Ramos (cell line): ENCODE measurements around the gene SDK1.
"Not testable (repeated sequence)": the region's sequence is repeated elsewhere in the genome, so short reads cannot be mapped to it uniquely, and the experiment has no call there.

Source experiments
- in situ Hi-C: fragments of 300-500 bp; cut with MboI; formaldehyde crosslinking; loops from one replicate; pipeline ENCODE4 v1.14.3; 2022; ENCODE audit warnings: low sequenced_read_pairs; ENCODE audit not compliant: unreplicated experiment

The SDK1 gene

DNA sequence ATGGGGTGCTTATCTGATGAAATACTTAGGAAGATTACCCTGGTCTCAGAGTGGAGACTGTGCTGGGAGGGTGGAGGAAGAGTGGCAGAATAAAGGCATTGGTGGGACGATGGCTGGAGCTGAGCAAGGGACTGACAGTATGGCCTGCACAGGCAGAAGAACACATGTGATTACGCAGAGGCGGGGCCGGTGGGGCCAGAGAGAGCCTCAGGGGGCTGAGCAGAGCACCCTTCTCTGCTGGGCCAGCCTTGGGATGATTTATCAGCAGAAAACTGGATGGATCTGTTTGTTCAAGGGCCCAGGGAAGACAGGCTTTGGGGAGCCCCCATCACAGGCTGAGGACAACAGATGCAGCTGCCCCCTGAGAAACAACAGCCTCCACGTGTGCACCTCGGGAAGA is 272.1 kb downstream of the SDK1 start:
- in situ Hi-C loops: no loop called here

DNA sequence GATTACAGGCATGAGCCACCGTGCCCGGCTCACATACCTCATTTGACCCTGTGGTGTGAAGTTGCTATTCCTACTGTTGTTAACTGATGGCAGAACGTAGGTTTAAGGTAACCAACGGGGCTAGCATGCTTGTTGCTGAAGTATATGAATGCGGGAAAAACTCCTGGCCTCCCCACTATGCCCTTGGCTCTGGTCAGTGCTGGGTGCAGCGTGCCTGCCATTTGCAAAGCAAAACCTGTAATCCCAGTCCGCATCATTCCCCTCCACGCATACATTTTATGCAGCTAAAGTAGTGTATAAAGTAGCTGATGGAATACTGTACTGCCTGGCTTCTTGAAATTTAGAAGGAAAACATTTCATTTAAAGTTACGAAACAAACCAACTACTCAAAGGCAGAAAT is 273.3 kb downstream of the SDK1 start:
- in situ Hi-C loops: no loop called here

DNA sequence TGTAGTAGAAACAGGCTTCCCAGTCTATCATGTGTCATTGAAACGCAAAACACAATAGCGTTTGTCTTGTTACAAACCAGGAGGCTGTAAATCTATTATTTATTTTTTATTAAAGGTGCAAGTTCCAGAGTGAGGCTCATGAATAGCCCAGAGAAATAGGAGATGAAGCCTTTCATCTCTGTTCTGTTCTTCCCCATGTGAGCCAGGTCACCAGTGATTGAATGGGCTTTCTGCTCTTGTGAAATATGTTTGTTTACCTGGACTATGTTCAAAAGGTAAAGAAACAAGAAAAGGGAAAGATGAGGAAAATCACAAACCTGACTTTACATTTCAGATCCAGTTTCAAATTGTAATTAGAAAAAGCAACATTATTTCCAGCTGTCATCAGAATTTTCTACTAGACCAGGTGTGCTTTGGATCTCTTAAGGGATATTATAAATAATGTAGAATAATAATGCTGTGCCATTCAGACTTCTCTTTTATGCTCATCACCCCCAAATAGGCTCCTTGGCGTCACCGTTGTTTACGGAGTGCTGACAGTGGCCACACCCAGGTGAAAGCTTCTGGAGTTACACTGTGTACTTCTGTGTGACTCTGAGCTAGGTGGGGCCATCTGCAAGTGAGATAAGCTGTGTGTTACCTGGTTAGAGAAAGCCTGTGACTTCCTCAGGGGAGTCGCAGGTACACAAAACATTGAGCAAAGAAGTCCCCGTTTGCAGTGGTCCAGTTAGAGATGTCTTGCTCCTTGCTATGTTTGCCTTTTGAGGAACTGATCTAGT is 274.9 kb downstream of the SDK1 start:
- in situ Hi-C loops: no loop called here

DNA sequence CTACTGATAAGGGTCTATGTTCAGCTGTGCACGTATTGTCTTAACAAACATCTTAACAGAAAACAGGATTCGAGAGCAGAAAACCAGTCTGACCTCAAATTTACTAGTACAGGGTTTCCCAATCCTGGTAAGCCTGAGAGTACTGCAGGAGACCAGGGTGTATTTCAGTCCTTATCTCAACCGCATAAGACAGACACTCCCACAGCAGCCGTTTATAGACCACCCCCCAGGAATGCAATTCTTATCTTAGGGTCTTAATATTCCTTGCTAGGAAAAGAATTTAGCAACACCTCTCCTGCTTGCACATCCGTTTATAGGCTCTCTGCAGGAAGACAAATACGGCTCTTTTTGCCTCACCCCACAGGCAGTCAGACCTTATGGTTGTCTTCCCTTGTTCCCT is 277.3 kb downstream of the SDK1 start:
- in situ Hi-C loops: no loop called here

DNA sequence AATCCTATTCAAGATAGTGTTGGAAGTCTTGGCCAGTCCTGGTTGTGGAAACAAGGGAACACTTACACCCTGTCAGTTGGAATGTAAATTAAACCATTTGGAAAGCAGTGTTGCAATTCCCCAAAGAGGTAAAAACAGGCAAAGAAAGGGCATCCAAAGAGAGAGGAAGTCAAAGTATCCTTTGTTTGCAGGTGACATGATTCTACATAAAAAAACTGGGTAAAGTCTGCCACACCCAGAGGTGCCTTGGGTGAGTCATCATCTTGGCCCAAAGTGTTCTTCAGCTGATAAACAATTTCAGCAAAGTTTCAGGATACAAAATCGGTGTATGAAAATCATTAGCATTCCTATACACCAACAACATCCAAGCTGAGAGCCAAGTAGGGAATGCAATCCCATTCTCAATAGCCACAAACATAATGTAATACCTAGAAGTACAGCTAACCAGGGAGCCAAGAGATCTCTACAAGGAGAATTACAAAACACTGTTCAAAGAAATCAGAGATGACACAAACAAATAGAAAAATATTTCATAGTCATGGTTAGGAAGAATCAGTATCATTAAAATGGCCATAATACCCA is 278.7 kb downstream of the SDK1 start:
- in situ Hi-C loops: no loop called here

DNA sequence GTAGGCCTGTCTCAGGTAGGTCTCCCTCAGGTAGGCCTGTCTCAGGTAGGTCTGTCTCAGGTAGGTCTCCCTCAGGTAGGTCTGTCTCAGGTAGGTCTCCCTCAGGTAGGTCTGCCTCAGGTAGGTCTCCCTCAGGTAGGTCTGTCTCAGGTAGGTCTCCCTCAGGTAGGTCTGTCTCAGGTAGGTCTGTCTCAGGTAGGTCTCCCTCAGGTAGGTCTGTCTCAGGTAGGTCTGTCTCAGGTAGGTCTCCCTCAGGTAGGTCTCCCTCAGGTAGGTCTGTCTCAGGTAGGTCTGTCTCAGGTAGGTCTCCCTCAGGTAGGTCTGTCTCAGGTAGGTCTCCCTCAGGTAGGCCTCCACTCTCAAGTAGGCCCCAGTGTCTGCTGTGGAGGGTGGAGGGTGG is 281.1 kb downstream of the SDK1 start:
- in situ Hi-C loops: not testable (repeated sequence)

DNA sequence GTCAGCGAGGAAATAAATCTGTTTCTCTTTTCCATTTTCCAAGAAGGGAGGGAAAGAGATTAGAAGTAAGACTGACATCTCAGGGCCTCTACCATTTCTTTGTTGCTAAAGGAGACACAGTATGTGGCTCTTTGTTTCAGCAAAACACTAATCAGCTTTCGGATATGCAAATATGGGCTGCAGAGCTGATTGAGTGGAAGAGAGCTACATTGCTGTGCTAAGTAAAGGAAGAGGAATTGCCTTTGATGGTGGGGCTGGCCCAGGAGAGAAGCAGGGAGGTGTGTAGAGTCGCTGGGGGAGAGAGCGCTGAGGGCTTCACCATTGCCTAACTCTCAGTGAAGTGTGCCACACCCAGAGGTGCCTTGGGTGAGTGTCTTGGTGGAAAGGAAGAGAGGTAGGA is 284.8 kb downstream of the SDK1 start:
- in situ Hi-C loops: no loop called here

DNA sequence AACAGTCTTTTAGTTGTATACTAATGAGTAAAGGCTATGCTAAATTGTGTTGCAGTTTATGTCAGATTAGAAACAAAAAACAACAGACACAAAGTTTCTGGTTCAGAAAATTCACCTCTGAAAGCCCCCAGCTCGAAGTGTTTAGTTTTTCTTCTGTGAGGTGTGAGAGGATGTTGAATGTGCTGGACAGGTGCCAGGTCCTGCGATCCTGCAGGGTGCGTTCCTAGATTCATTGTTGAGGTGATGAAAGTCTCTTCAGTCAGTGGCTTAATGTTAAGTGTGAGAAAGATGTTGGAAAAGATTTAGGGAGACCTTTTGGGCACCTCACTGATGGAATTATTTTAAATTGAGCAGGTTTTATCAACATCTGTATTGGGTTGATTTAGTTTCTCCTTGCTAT is 287.3 kb downstream of the SDK1 start:
- in situ Hi-C loops: no loop called here

DNA sequence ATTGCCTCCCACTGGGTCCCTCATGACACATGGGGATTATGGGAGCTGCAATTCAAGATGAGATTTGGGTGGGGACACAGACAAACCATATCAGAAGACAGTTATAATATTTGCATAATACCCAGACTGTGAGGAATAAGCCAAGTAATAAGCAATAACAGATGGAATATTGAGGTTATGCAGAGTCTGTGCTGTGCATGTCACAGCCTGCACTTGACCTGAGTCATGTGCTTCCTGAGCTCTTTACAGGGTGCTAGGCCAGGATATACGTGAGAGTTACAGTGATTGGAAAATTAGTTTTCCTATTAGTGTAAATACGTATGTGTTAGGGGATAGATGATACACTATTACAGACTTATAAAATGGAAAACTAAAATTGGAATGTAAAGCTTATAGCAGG is 288.7 kb downstream of the SDK1 start:
- in situ Hi-C loops: no loop called here

DNA sequence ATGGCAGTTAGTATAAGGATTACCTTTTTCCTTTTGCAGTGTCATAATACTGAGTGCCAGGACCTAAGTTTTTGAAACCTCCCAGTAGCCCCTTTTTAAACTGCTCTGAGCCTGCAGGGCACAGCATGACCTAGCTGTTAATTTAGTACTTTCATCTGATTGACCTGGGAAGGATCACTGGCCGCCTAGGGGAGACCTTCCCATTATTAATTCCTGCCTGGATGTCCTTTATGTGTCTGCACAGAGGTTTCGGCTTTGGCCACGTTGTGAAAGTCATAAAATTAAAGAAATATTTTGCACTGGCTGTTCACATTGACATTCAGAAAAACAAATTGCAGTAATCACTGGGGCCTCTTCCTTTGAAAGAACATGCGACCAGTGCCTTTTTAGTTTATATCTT is 290.2 kb downstream of the SDK1 start:
- in situ Hi-C loops: no loop called here

DNA sequence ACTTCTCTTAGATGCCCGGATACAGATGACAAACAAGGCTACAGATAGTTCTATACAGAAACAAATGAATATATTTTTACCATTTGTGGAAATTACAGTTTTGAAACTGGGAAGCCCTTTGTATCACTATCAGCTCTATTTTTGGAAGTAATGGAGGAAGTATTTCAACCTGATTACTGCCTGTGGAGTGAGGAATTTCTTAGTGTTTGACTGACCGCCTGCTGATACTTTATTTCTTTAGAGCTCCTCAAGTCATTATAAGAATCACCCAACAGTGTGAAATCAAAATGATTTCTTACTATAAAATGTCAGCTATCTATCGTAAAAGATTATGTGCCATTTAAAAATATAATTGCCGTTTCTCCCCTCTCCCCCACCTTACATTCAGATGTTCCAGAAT is 290.9 kb downstream of the SDK1 start:
- in situ Hi-C loops: no loop called here

DNA sequence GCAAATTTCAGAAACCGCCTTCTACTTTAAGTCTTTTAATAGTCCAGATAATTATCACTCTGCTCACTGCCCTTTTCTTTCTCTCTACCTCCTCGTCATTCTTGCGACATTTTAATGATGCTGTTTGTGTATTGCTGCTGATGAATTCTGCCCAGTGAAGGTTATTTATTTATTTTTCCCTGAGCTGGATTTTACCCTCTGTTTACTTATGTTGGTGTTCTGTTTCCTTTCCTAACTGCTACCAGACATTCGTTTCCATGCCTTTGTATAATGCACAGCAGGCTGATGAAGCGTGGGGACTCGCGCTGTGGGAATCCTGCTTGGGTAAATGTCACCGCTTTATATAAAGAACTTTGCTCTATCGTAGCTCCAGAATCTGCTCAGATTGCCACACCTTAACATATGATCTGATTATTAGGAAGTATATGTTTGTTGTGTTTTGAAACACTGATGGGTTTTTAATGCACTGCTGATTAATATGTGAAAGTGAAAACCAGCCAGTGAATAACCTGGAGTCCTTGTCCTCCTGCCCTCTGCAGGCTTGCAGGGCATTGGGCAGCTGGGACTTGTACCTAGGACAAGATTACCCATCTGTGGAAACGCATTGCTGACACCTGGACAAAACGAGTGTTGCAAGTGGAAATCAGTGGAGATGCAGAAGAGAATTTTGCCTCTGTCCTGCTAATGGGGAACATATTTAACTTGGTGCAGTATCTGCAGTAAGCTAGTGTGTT is 291.5 kb downstream of the SDK1 start:
- in situ Hi-C loops: no loop called here

DNA sequence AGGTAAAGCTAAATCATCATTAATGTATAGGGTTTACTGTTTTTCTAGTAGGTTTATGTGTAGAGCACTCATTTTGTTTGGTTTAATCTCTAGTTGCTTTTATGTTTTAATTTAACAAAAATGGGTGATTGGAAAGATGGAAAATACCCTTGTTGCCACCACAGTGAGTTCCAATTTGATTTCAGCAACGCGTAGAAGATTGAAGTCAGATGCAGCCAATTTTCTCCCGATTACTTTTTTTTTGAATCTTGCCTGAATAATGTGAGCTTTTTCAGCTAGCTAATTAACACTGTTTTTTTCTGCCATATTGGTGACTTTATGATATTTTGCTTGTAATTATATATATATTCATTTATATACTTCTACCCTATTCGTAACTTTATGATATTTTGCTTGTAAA is 293.8 kb downstream of the SDK1 start:
- in situ Hi-C loops: no loop called here

DNA sequence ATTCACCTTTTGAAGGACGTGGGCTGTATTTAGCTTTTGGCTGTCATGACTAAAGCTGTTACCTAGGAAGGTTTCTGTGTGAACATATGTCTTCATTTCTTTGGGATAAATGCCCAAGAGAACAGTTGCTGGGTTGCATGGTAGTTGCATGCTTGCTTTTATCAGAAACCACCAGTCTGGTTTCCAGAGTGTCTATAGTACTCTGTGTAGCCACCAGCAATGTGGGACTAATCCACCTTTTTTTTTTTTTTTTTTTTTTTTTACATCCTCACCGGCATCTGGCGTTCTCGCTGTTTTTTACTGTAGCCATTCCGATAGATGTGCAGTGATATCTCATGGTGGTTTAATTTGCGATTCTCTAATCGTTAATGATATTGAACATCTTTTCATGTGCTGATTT is 297.8 kb downstream of the SDK1 start:
- in situ Hi-C loops: no loop called here

DNA sequence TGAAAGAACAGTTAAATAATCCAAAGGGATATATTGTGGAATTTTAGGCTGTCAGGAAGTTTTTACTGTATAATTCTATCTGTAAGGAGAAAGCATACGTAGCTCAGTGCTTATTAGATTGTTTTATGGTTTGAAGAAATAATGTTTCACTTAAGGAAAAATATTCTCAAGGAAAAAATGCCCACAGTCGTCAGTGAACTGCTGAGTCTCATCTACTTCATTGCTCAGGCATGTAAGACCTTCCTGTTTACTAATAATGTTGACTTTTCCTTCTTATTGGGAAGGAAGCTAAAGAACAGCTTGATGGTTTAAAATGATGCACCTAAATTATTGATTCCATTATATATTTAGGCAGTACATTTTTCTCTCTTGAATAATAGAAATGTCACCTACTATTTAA is 304.2 kb downstream of the SDK1 start:
- in situ Hi-C loops: no loop called here

DNA sequence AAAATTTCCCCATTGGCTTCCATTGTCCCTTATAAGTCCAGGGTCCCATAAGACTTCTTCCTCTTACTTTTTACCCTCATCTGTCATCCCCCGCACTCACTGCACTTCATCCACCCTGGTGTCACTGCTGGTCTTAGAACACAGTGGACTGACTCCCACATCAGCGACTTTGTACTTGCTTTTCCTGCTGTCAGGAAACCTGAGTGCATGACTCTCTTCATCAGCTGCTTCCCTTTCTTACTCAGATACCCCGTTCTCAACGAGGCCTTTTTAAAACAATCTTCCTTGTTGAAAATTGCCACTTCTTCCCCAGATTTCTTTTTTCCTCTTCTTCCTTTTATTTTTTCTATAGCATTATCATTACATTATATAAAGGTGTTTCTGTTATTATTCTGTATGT is 305.4 kb downstream of the SDK1 start:
- in situ Hi-C loops: no loop called here

DNA sequence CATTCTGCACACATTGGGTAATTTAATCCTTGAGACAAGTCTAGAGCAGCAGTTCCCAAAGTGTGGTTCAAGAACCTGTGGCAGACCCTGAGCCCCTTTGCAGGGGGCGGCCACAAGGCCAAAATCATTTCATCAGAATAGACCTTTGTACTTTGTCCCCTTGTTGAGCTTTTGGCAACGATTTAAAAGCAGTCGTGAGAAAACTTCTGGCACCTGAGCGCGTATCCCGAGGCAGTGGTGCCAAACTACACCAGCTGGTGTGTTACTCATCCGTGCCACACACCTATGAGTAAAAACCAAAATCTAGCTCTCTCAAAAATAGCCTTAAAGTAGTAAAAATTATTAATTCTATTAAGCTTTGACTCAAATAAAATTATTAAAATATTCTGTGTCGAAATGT is 306.8 kb downstream of the SDK1 start:
- in situ Hi-C loops: no loop called here

DNA sequence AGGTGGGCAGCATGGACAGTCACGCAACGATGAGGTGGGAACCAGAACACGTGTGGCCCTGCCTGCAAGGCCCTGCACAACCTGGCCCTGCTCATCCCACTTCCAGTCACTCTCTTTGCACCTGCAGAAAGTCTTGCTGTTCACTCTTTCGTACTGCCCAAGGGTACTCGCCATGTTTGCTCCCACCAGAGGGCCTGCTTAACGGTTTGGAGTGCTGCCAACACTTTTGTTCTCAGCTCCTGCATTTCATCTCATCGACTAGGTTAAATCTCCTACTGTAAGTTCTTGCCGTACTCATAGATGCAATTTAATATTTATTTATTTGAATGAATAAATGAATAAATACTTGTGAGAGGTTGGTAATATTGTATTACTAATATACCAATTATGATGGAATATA is 315.3 kb downstream of the SDK1 start:
- in situ Hi-C loops: no loop called here

DNA sequence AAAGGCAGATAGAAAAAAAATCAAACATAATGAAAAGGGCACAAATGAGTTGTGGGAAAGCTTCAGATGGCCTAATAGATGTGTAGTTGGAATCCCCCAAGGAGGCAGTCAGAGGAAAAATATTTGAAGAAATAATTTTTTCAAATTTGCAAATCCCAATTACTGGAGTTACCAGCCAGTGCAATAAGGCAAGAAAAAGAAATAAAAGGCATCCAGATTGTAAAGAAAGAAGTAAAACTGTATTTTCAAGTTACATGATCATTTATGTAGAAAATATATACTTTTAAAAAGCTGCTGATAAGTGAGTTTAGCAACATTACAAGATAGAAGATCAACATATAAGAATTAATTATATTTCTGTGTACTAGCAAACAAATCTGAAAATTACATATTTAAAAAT is 329.0 kb downstream of the SDK1 start:
- in situ Hi-C loops: no loop called here

DNA sequence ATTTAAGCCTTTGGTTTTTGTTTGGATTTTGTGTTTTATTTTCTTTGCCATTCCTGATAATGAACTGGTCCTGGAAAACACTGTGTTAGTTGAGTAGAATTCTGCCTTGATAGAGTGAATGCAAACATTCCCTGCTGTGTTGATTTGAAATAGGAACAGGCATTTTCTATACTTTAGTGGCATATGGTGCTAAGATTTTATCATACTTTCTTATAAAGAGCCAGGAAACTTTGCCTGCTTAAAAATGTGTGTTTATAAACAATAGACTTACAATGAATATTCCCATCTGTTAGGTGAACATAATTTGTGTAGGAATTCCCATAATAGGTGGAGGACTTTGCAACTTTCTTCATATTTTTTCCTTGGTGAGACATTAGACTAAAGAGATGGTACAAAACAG is 333.3 kb downstream of the SDK1 start:
- in situ Hi-C loops: no loop called here

DNA sequence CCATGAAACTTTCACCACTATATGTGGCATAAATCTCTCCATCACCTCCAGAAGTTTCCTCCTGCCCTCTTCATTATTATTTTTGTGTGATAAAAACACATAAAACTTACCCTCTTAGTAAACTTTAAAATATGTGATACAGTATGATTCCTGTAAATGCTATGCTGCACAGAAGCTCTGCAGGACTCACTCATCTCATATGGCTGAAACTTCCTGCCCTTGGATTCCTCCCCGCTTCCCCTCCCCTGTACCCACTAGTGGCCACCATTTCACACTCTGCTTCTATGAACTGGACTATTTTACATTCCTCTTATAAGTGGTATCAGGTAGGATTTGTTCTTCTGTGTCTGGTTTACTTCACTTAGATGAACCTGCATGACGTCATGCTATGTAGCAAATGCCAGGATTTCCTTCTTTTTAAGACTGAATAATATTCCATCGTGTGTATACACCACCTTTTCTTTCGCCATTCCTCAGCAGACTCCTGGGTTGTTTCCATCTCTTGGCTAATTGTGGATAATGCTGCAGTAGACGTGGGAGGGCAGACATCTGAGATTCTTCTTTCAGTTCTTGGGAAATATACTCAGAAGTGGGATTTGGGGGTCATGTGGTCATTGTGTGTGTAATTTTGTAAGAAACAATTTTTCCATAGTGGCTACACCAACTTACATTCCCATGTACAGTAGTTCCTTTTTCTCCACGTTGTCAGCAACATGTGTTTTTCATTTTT is 335.2 kb downstream of the SDK1 start:
- in situ Hi-C loops: no loop called here
